GM12878 (cell line): ENCODE data around the gene KLHL22. TPM values are rescaled to one million over a fixed set of nuclear protein-coding genes. Genes with fewer than 3 reads are reported as not detected.

Source experiments
- ATAC-seq: fragments of 200-7000 bp; cut with Tn5 transposase; 3 replicates; pipeline ENCODE4 v1.9.1; 2020; ENCODE audit warnings: mild to moderate bottlenecking, moderate library complexity
- BruUV-seq: library from RNA; stranded (reverse); fragments of 400-500 nt; replicated peaks from 2 replicates; lab custom pipeline; 2021; lab: Mats Ljungman, UMichigan
- CTCF ChIA-PET: fragments of 300-600 bp; sonication (Branson Sonifier 250); formaldehyde crosslinking; extraction: SDS; loops from one replicate; lab custom pipeline; 2021; ENCODE audit warnings: inconsistent platforms; lab: Yijun Ruan, JAX
- POLR2A ChIA-PET: fragments of 350-600 bp; formaldehyde crosslinking; extraction: SDS; loops from one replicate; lab custom pipeline; 2021; ENCODE audit warnings: inconsistent platforms; lab: Charles Lee
- RAD21 ChIA-PET: fragments of 300-600 bp; sonication (Branson Sonifier 250); formaldehyde crosslinking; loops from one replicate; lab custom pipeline; 2023; ENCODE audit warnings: antibody characterized with exemption; ENCODE audit not compliant: unreplicated experiment; lab: Charles Lee
- SMC1A ChIA-PET: fragments of 300-600 bp; sonication (Branson Sonifier 250); formaldehyde crosslinking; loops from one replicate; lab custom pipeline; 2023; ENCODE audit not compliant: unreplicated experiment, uncharacterized antibody; lab: Charles Lee
- DNase-seq: peaks from one replicate; pipeline ENCODE4 v3.0.0-alpha.2; 2011; ENCODE audit warnings: low read depth, low spot score
- FAIRE-seq: peaks from 3 replicates; lab custom pipeline; 2011; peaks lifted over from hg19 to GRCh38; lab: Jason Lieb, UNC
- H2AFZ ChIP-seq: 2 replicates; pipeline ENCODE4 v1.6.0; 2011; ENCODE audit warnings: low read depth, low read length, control low read depth; ENCODE audit not compliant: control insufficient read depth
- H3K27ac ChIP-seq: 2 replicates; pipeline ENCODE4 v1.5.1; 2011; ENCODE audit warnings: control low read depth; ENCODE audit not compliant: control insufficient read depth, insufficient read depth
- H3K27me3 ChIP-seq, 2 experiments: replicated peaks in 1 of 2; 2 replicates each; pipeline versions ENCODE4 v1.6.0 to v1.6.1; 2011; ENCODE audit warnings: low read length in 1 of 2; ENCODE audit not compliant: control insufficient read depth in 2 of 2, insufficient read depth in 2 of 2
- H3K36me3 ChIP-seq, 2 experiments: 2 replicates each; pipeline ENCODE4 v1.5.1; 2011; ENCODE audit warnings: low read length in 1 of 2; ENCODE audit not compliant: control insufficient read depth in 2 of 2, insufficient read depth in 2 of 2
- H3K4me1 ChIP-seq: 2 replicates; pipeline ENCODE4 v1.6.1; 2011; ENCODE audit warnings: mild to moderate bottlenecking, low read length, moderate library complexity, mixed read lengths; ENCODE audit not compliant: control insufficient read depth, insufficient read depth
- H3K4me2 ChIP-seq: 2 replicates; pipeline ENCODE4 v1.6.0; 2011; ENCODE audit warnings: control low read depth; ENCODE audit not compliant: control insufficient read depth, insufficient read depth
- H3K4me3 ChIP-seq: fragments of 200-600 bp; sonication (generic); 2 replicates; pipeline ENCODE4 v1.5.1; 2016
- H3K79me2 ChIP-seq: 2 replicates; pipeline ENCODE4 v1.6.0; 2011; ENCODE audit warnings: low read length; ENCODE audit not compliant: control insufficient read depth, insufficient read depth
- H3K9ac ChIP-seq: 2 replicates; pipeline ENCODE4 v1.8.0; 2011; ENCODE audit warnings: low read length, control low read depth, mixed read lengths; ENCODE audit not compliant: control insufficient read depth, insufficient read depth
- H3K9me3 ChIP-seq: replicated peaks from 3 replicates; pipeline ENCODE4 v1.5.1; 2011; ENCODE audit warnings: mild to moderate bottlenecking, low read length; ENCODE audit not compliant: control insufficient read depth, insufficient read depth
- H4K20me1 ChIP-seq: 2 replicates; pipeline ENCODE4 v1.6.0; 2011; ENCODE audit not compliant: control insufficient read depth, insufficient read depth
- RAD51 ChIP-seq: fragments of 450-650 bp; IDR thresholded peaks from 2 replicates; pipeline ENCODE4 v1.6.1; 2016; ENCODE audit warnings: moderate library complexity, mild to moderate bottlenecking, inconsistent platforms
- ZNF217 ChIP-seq: fragments of 450-650 bp; IDR thresholded peaks from 2 replicates; pipeline ENCODE4 v1.6.1; 2017; ENCODE audit warnings: antibody characterized with exemption, mild to moderate bottlenecking
- WGBS: methylation state at CpG from one replicate; pipeline ENCODE4 v1.1.6; 2016; ENCODE audit warnings: low lambda C conversion rate; ENCODE audit not compliant: insufficient replicate concordance, insufficient coverage; ENCODE audit errors: missing lambda C conversion rate; 5-methylcytosine and 5-hydroxymethylcytosine counted together
- in situ Hi-C: fragments of 300-500 bp; cut with MboI; formaldehyde crosslinking; loops from 9 replicates; pipeline ENCODE4 v1.14.3; 2018; ENCODE audit warnings: mixed read lengths
- intact Hi-C: fragments of 100-400 bp; cut with micrococcal nuclease; formaldehyde crosslinking; loops from one replicate; pipeline ENCODE4 v1.14.2; 2022; ENCODE audit not compliant: unreplicated experiment
- polyA plus RNA-seq, 11 experiments: library from polyadenylated mRNA; depleted of rRNA in 4 of 11; unstranded in 6 of 11; stranded (reverse) in 5 of 11; fragments of >200 nt; fragmentation: Nextera tagmentation in 4 of 11; fragmentation: Illumina TruSeq in 1 of 11; extraction: Ambion mirVana in 4 of 11; extraction: Trizol in 1 of 11; gene quantifications; 1 replicate in 1 of 11; 2 replicates in 10 of 11; pipeline versions ENCODE4 v1.2.1 to v1.2.3, GENCODE V29; 2011 to 2016; ENCODE audit warnings: inconsistent platforms in 2 of 11, missing spikeins in 2 of 11, low read depth in 1 of 11
- total RNA-seq, 4 experiments: library from RNA; depleted of rRNA in 3 of 4; stranded (reverse); fragments of >200 nt in 3 of 4; fragmentation: Illumina TruSeq in 1 of 4; extraction: Trizol in 1 of 4; gene quantifications; 2 replicates each; pipeline versions ENCODE4 v1.2.1 to v1.2.3, GENCODE V29; 2013 to 2021
- TF ChIP-seq, protein P1 (sequence below): fragments of 450-650 bp; formaldehyde crosslinking; IDR thresholded peaks from 2 replicates; pipeline ENCODE4 v1.4.0; 2020; ENCODE audit warnings: mild to moderate bottlenecking, moderate library complexity

The KLHL22 gene
- total and polyA plus RNA-seq, 10 of the 15 experiments (the other 5 are each of a cell fraction or from before 2014, with no cell fraction given), result 0.06 to 22.1 (median 14.2) TPM

DNA sequence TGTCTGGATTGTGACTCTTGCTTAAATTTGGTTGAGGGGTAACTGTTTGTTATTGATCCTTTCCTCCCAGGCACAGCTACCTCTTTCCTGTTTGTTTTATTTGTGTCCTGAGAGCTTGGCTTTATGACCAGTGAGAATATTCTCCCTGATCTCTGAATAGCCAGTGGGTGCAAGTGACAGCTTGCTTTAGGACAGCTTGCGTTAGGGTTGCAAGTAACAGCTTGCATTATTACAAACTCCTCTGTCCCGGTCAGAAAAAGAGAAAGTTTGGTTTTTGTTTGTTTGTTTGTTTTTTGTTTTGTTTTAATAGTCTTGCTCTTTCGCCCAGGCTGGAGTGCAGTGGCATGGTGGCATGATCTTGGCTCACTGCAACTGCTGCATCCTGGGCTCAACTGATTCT lies 3.3 kb upstream of the KLHL22 start:
- Histone ChIP-seq H3K4me3 (no peak overlapping the region), H3K27ac (no peak overlapping the region), H3K4me1 (peaks cover 10% of the 10 kb centered on the region; the same call in 1 of the 2 replicates), H3K4me2 (no peak overlapping the region), H3K9me3 (no peaks in the 10 kb centered on the region), H2AFZ (no peak overlapping the region), H3K79me2 (peaks cover 14% of the 10 kb centered on the region), H3K9ac (no peak overlapping the region), H4K20me1 (no peaks in the 10 kb centered on the region), H3K36me3 (no peaks in the 10 kb centered on the region), H3K27me3 (no peaks in the 10 kb centered on the region)
- DNase-seq, result no peak
- in situ Hi-C loops (no loop called here), intact Hi-C loops (loop anchor here (5.0 kb wide), 1 partner anchor 342 kb away; no protein-coding TSS in a partner anchor)
- no peak for TF ChIP-seq RAD51
- TF ChIP-seq, protein P1, sequence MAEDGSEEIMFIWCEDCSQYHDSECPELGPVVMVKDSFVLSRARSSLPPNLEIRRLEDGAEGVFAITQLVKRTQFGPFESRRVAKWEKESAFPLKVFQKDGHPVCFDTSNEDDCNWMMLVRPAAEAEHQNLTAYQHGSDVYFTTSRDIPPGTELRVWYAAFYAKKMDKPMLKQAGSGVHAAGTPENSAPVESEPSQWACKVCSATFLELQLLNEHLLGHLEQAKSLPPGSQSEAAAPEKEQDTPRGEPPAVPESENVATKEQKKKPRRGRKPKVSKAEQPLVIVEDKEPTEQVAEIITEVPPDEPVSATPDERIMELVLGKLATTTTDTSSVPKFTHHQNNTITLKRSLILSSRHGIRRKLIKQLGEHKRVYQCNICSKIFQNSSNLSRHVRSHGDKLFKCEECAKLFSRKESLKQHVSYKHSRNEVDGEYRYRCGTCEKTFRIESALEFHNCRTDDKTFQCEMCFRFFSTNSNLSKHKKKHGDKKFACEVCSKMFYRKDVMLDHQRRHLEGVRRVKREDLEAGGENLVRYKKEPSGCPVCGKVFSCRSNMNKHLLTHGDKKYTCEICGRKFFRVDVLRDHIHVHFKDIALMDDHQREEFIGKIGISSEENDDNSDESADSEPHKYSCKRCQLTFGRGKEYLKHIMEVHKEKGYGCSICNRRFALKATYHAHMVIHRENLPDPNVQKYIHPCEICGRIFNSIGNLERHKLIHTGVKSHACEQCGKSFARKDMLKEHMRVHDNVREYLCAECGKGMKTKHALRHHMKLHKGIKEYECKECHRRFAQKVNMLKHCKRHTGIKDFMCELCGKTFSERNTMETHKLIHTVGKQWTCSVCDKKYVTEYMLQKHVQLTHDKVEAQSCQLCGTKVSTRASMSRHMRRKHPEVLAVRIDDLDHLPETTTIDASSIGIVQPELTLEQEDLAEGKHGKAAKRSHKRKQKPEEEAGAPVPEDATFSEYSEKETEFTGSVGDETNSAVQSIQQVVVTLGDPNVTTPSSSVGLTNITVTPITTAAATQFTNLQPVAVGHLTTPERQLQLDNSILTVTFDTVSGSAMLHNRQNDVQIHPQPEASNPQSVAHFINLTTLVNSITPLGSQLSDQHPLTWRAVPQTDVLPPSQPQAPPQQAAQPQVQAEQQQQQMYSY (CRISPR knock-in tag), result no peak
- TF ChIP-seq ZNF217, result no peak
- POLR2A ChIA-PET, result interaction anchor here (0.5 kb wide), 1 partner anchor 18 kb away, joined by 4 read pairs; no protein-coding TSS in a partner anchor
- no peak for FAIRE-seq
- no TSS peak for BruUV-seq
- CTCF ChIA-PET, result interaction anchor here (1.1 to 1.4 kb wide), 4 partner anchors 9 to 81 kb away, joined by 3 to 5 read pairs (median 4); no protein-coding TSS in a partner anchor
- SMC1A ChIA-PET, result interaction anchor here (0.6 kb wide), 1 partner anchor 1264 kb away, joined by 3 read pairs; no protein-coding TSS in a partner anchor
- WGBS, result 47% methylated on average over 3 of the region's 3 CpGs
- RAD21 ChIA-PET, result interaction anchor here (0.6 to 1.2 kb wide), 2 partner anchors 70 to 81 kb away, joined by 3 read pairs; no protein-coding TSS in a partner anchor
- no peak for ATAC-seq
